GM18499 (cell line): ENCODE measurements around the gene SIRT3.

ENCODE experiments used
- ATAC-seq: cut with Tn5 transposase; IDR thresholded peaks from one replicate; pipeline ENCODE4 v1.9.1; 2021; ENCODE audit warnings: moderate number of reproducible peaks; ENCODE audit not compliant: insufficient read depth, unreplicated experiment

The SIRT3 gene

DNA sequence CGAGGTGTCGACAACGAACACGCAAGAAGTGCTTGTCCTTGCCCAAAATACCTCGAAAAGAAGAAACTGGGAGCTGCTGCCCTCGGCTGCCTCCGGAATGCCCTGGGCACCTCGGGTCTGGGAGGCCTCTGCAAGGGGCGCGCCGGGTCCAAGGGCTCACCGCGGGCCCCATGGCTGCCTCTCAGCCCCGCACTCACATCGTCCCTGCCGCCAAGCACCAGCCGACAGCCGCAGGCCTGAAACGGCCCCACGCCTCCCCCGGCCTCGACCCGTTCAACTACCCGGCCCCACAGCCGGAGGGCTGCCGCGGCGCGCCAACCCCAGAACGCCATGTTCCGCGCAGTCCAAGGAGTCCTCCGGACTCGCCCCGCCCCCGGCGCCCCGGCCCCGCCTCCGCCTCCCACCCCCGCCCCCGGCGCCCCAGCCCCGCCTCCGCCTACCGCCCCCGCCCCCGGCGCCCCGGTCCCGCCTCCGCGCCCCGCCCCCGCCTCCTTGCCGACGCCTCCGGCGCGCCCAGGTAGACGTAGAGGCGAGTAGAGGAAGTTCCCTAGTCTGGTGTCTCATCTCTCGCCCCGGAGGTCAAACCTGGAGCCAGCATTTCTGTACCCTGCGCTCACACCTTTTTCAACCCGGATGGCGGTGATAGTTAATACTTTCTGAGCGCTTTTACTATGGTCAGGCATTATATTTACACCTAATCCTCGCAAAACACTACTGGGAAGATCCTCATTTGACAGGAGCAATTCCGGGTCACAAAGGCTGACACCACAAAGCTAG, at the start of gene SIRT3:
TSS of gene SIRT3 (minus strand) at position 346 of the 777 bp plus-strand sequence. CDS start at position 332, 14 bp downstream.
- ATAC-seq: no peak

GRCh38 chr11:285894-286220, 49.7 kb upstream of the SIRT3 start:
- no peak for ATAC-seq

- ATAC-seq: no peak
Observed at GRCh38 chr11:285021-285893, 49.1 kb upstream of the SIRT3 start.

DNA sequence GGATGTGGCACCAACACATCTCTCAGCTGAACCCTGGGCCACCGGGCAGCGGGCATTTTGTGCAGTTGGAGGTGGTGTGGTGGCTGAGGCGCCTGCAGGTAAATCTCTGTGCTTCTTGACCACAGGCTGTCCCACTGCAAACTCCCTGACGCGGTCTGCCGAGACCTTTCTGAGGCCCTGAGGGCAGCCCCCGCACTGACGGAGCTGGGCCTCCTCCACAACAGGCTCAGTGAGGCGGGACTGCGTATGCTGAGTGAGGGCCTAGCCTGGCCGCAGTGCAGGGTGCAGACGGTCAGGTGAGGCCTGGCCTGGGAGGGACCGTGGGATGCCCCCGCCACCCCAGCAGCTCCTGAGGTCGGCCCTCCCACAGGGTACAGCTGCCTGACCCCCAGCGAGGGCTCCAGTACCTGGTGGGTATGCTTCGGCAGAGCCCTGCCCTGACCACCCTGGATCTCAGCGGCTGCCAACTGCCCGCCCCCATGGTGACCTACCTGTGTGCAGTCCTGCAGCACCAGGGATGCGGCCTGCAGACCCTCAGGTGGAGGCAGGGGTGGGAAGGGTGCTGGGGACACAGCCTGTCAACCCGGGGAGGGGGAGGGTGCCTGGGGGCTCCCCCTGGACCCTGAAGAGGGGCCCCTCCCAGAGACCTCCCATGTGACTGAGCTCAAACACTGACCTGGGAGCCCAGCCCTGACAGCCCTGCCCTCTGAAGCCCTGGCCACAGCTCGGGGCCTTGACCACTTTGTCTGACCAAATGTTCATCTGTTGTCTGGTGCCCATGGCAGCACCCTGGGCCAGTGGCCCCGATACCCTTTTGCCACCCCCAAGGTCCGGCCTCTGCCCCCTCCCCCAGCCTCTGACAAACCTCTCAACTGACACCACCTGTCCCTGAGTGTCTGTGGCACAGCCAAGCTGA, 48.2 kb upstream of the SIRT3 start:
- ATAC-seq: no peak

- no peak for ATAC-seq
Observed at GRCh38 chr11:283405-284104, 47.4 kb upstream of the SIRT3 start.

- no peak for ATAC-seq
Observed at GRCh38 chr11:282630-283360, 46.7 kb upstream of the SIRT3 start.

DNA sequence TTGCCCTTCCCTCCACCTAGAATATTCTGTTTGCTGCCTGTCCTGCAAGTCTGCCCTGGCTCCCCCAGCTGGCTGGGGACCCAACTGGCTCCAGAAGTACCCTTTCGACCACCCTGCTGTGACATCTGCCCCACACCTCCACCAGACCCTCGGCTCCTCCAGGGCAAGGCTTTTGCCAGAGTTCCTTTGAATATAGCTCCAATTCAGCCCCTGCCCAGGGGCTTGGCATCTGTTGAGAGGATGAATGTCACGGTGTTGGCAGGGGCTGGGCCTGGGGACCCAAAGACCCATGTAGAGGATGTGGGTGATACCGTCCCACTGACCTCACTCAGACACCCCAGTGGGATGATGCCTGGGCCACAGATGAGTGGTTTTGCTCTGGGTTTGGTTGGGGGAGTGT, 46.0 kb upstream of the SIRT3 start:
- no peak for ATAC-seq

DNA sequence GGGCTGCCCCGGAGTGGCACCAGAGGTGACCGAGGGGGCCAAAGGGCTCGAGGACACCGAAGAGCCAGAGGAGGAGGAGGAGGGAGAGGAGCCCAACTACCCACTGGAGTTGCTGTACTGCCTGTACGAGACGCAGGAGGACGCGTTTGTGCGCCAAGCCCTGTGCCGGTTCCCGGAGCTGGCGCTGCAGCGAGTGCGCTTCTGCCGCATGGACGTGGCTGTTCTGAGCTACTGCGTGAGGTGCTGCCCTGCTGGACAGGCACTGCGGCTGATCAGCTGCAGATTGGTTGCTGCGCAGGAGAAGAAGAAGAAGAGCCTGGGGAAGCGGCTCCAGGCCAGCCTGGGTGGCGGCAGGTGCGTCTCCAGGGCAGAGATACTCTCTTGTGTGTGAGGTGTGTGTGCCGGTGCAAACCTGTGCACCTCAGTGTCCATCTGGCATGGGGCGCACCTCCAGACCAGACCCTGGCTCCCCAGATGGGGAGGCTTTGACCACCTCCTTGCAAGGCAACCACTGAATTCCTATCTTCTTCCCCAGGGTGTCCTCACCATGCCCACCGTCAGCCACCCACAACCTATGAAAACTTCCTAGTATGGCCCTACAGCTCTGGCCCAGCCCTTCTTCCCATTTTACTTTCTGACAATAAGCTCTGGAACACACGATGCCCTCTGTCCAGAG, 45.5 kb upstream of the SIRT3 start:
- ATAC-seq: no peak

DNA sequence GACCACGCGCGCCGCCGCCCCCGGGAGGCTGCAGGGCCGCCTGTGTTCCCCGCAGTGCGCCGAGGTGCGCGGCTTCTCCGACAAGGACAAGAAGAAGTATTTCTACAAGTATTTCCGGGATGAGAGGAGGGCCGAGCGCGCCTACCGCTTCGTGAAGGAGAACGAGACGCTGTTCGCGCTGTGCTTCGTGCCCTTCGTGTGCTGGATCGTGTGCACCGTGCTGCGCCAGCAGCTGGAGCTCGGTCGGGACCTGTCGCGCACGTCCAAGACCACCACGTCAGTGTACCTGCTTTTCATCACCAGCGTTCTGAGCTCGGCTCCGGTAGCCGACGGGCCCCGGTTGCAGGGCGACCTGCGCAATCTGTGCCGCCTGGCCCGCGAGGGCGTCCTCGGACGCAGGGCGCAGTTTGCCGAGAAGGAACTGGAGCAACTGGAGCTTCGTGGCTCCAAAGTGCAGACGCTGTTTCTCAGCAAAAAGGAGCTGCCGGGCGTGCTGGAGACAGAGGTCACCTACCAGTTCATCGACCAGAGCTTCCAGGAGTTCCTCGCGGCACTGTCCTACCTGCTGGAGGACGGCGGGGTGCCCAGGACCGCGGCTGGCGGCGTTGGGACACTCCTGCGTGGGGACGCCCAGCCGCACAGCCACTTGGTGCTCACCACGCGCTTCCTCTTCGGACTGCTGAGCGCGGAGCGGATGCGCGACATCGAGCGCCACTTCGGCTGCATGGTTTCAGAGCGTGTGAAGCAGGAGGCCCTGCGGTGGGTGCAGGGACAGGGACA, 44.8 kb upstream of the SIRT3 start:
- no peak for ATAC-seq

GRCh38 chr11:279966-280705, 44.0 kb upstream of the SIRT3 start:
- ATAC-seq: no peak

DNA sequence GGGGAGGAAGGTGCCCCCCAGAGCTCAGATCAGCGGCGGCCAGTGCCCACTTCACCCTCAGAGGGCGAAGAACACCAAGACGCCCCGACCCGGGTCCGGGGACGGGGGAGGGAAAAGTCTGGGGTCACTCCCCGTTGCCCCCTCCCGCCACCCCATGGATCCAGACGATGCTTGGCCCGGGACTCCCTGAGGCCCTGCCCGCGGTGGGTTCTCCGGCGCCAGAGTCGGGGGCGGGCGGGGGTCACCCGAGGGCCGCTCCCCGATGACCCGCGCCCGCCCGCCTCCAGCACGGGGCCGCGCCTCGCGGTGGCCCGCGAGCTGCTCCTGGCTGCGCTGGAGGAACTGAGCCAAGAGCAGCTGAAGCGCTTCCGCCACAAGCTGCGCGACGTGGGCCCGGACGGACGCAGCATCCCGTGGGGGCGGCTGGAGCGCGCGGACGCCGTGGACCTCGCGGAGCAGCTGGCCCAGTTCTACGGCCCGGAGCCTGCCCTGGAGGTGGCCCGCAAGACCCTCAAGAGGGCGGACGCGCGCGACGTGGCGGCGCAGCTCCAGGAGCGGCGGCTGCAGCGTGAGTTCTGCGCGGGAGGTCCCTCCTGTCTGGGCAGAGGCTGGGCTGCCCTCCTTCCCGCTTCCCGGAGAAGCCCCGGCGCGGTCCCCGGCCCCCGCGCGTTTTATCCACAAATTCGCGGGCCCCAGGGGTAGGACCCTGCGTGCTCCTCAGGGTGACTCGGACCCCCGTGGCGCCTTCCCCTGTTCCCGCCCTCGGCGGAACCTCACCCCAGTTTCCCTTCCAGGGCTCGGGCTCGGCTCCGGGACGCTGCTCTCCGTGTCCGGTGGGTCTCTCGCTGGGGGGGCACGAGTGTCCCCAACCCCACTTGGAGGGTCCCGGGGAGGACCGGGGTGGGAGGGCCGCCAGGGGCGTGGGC, 43.2 kb upstream of the SIRT3 start:
- ATAC-seq: no peak

DNA sequence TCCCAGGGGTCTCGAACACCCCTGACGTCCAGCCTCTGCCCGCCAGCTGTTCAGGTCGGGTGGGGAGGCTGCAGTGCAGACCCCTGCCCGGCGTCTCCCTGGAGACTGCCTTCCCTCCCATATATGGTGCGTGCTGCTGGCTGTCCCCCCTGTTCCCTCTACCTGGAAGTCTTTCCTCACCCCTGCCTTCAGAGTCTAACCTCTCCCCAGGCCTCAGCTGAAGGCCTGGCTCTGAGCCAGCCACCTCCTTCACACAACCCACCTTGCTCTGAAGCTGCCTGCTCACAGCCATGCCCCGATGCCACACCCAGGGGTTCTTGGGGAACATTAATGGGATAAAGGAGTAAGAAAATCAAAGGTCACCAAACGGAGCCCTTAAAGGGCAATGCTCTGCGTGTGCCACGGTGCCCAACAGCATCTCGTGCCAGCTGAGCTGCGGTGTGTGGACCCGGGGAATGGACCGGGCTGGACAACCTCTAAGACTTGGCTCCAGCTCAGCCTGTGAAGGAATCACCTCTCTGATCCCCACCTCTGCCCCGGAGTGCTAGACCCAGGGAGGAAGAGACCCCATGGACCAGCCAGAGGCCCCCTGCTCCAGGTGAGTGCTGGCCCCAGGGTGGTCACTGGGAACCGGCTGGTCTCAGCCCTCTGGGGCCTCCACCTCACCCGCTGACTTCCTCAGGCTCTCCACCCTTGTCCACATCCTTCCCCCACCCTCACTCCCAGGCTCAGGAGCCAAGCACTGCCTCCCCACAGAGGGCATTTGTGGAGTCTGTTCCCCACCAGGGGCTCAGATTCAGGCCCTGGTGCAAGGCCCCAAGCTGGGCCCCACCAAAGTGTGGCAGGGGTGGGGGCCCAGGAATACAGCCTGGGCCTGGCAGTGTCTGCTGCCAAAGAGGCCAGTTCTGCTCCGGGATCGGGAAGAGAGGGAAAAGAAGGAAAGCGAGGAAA, 42.1 kb upstream of the SIRT3 start, which contains the start of gene NLRP6:
TSS of gene NLRP6 (plus strand) at position 407 of the 951 bp plus-strand sequence. CDS start at position 570, 163 bp downstream.
- no peak for ATAC-seq

GRCh38 chr11:276219-276618, 40.1 kb upstream of the SIRT3 start:
- no peak for ATAC-seq

DNA sequence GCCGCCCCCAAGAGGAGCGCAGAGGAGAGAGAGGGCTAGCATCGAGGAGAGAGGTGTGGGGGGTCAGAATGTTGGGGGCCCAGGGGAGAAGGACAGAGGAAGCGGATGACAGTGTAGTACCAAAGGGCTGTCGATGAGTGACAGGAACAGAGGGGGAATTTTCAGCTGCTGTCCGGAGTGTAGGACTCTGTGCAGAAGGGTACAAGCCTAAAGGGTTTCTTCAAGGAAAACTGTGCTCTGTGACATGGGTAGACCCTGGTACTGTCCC, 36.7 kb upstream of the SIRT3 start:
- no peak for ATAC-seq

GRCh38 chr11:272195-272930, 36.2 kb upstream of the SIRT3 start:
- no peak for ATAC-seq
